ENCODE results near the gene KIF21A.

The KIF21A gene, protein sequence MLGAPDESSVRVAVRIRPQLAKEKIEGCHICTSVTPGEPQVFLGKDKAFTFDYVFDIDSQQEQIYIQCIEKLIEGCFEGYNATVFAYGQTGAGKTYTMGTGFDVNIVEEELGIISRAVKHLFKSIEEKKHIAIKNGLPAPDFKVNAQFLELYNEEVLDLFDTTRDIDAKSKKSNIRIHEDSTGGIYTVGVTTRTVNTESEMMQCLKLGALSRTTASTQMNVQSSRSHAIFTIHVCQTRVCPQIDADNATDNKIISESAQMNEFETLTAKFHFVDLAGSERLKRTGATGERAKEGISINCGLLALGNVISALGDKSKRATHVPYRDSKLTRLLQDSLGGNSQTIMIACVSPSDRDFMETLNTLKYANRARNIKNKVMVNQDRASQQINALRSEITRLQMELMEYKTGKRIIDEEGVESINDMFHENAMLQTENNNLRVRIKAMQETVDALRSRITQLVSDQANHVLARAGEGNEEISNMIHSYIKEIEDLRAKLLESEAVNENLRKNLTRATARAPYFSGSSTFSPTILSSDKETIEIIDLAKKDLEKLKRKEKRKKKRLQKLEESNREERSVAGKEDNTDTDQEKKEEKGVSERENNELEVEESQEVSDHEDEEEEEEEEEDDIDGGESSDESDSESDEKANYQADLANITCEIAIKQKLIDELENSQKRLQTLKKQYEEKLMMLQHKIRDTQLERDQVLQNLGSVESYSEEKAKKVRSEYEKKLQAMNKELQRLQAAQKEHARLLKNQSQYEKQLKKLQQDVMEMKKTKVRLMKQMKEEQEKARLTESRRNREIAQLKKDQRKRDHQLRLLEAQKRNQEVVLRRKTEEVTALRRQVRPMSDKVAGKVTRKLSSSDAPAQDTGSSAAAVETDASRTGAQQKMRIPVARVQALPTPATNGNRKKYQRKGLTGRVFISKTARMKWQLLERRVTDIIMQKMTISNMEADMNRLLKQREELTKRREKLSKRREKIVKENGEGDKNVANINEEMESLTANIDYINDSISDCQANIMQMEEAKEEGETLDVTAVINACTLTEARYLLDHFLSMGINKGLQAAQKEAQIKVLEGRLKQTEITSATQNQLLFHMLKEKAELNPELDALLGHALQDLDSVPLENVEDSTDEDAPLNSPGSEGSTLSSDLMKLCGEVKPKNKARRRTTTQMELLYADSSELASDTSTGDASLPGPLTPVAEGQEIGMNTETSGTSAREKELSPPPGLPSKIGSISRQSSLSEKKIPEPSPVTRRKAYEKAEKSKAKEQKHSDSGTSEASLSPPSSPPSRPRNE (N-terminal part only)

DNA sequence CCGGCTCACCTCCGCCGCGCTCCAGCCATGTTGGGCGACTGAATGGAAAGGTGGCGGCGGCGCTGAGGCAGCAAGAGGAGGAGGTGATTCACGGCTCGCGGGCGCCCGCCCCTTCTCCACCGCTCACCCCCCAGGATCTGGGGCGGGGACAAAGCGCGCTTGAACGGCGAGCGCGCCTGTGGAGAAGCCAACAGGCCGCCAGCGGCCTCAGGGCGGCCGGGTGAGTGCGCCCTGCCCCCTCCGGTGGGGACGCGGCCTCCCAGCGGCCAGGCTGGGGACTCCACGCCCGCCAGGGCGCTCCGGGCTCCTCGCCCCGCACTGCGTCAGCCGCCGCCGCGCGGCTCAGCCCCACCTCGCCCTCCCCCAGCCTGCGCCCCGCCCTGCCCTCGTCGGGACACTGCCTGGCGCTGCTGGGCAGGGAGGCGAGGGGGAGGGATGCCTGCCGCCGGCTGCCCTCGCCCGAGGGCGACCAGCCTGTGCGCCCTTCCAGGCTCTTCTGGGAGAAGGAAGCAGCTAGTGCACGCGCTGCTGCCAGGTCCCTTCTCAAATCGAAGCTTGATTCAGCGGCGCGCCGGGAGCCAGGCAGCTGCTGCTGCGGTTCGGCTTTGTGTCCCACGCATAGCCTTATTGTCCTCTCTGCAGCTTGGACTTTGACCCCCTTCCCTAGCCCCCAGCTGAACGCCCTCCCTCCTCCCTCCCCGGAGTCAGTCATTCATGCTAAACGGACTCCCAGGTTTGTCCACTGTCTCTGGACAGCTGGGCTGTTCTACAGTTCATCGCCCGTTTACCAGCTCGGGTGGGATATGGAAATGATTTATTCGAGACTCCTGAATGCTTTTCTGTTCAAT, at the start of gene KIF21A:
Gene KIF21A (minus strand): TSS at position 40 of the 848 bp plus-strand sequence. CDS start 150 bp downstream, outside the sequence.
- DNase-seq (ENCODE audit: low read depth): peak; percentile 85
- TF ChIP-seq, protein P1, sequence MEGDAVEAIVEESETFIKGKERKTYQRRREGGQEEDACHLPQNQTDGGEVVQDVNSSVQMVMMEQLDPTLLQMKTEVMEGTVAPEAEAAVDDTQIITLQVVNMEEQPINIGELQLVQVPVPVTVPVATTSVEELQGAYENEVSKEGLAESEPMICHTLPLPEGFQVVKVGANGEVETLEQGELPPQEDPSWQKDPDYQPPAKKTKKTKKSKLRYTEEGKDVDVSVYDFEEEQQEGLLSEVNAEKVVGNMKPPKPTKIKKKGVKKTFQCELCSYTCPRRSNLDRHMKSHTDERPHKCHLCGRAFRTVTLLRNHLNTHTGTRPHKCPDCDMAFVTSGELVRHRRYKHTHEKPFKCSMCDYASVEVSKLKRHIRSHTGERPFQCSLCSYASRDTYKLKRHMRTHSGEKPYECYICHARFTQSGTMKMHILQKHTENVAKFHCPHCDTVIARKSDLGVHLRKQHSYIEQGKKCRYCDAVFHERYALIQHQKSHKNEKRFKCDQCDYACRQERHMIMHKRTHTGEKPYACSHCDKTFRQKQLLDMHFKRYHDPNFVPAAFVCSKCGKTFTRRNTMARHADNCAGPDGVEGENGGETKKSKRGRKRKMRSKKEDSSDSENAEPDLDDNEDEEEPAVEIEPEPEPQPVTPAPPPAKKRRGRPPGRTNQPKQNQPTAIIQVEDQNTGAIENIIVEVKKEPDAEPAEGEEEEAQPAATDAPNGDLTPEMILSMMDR (conservative IDR thresholded peaks at IDR 0.05; ENCODE audit: low read depth, low read length): peak; percentile 37
- peak within 1 kb of the TSS; percentile 82 for H3K4me3 ChIP-seq (ENCODE audit: low read length)

DNA sequence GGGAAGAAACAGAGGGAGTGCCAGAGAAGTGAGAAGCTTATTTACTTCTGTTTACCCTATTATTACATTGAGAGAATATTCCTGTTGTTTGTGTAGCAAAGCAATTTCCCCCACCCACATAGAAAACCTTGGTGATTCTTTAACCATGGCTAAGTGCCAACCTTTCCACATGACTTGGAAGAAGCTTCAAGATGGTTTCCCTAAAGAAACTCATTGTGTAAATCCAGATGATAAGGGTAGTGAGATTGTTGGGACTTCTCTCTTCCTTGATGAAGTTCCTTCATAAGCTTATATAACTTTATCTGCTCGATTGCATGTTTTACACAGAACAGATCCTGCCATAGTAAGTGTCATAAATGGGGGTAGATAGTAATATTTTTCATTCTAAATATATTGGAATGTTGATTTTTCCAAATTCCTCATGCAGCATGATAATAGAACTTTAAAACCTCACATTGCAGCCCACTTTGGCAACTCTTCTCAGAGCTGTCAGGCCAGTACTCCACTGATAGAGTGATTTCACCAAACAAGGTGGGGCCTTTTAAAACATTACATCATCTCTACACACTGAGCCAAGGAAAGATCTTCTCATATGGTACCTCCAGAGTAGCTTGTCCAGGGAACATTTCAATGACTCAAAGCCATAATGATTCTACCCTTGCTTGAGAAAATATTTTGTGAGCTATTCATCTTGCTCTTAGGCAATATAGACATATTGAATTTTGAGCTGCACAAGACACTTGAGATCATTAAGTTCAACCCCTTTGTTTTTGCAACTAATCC, 47.8 kb upstream of the KIF21A start:
- TF ChIP-seq, protein P1 (conservative IDR thresholded peaks at IDR 0.05; ENCODE audit: low read depth, low read length): no peak
- no peak for DNase-seq (ENCODE audit: low read depth)
- H3K4me3 ChIP-seq (ENCODE audit: low read length): no peak overlapping the region

DNA sequence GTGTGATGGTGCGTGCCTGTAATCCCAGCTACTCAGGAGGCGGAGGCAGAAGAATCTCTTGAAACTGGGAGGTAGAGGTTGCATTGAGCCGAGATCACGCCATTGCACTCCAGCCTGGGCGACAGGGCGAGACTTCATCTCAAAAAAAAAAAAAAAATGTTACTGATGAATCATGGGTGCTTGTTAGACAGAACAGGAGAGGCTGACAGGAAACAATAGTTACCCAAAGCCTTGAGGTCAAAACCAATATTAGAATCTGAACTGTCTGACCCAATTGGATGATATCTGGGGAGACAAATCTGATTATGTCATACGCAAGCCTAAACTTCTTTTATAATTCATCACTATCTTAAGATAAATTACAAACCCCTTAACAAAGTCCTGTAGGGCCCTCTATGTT, 40.7 kb upstream of the KIF21A start:
- no peak overlapping the region for H3K4me3 ChIP-seq (ENCODE audit: low read length)
- no peak for DNase-seq (ENCODE audit: low read depth)
- TF ChIP-seq, protein P1 (conservative IDR thresholded peaks at IDR 0.05; ENCODE audit: low read depth, low read length): no peak

DNA sequence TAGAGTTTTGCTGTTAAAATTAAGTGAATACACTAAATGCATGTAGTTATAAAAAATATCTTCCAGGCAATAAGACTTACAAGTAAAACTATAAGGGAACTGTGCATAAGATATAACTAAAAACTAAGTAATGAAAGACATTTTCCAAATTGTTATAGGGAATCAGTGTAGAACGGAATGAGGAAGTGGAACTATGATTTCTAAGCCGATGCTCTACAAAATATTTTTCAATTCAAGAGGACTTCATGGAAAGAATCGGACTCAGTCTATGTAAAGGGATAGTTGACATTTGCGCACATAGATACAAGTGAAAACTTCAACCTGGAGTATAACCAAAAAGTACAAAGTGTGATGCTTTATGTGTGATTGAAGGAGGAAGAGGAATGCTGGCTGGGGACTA, 40.1 kb upstream of the KIF21A start:
- no peak for DNase-seq (ENCODE audit: low read depth)
- H3K4me3 ChIP-seq (ENCODE audit: low read length): no peak overlapping the region
- TF ChIP-seq, protein P1 (conservative IDR thresholded peaks at IDR 0.05; ENCODE audit: low read depth, low read length): no peak

DNA sequence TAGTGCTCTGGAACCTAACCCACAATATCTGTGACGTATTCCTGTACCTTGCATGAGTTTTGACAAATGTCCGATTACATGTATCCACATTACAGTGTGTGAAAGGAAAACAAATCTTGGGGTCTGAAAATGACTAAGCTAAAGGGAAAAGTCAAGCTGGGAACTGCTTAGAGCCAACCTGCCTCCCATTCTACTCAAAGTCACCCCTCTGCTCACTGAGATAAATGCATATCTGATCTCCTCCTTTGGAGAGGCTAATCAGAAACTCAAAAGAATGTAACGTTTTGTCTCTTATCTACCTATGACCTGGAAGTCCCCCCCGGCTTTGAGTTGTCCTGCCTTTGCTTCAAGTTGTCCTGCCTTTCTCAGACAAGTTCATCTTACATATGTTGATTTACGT, 34.0 kb upstream of the KIF21A start:
- H3K4me3 ChIP-seq (ENCODE audit: low read length): no peak overlapping the region
- DNase-seq (ENCODE audit: low read depth): no peak
- TF ChIP-seq, protein P1 (conservative IDR thresholded peaks at IDR 0.05; ENCODE audit: low read depth, low read length): no peak

All from retinal pigment epithelial cell (primary cell).